Measurements from ENCODE around the gene TDP1. TPM values are rescaled to one million over a fixed set of nuclear protein-coding genes. Genes with fewer than 3 reads are reported as not detected.

TDP1 gene
- total and polyA plus RNA-seq, 2 experiments from 2014 or later = 23.0 to 63.6 TPM

DNA sequence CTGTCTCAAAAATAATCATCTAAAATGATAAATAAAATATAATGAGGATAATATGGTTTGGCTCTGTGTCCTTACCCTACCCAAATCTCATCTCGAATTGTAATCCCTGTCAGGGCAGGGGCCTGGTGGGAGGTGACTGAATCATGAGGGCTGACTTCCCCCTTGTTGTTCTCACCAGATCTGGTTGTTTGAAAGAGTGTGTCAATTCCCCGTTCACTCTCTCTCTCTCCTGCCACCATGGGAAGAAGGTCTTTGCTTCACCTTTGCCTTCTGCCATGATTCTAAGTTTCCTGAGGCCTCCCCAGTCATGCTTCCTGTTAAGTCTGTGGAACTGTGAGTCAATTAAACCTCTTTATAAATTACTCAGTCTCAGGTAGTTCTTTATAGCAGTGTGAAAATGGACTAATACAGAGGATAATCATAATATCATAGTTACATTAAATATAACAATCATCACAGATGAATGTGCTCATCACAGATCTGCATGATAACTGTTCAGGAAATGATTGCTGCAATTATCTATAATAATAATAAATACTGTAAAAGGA, 13.8 kb upstream of the TDP1 start:
- H3K79me2 ChIP-seq (replicated peaks; ENCODE audit: insufficient read depth) = no peaks in the 10 kb centered on the region

More for the DNA sequence above, 13.8 kb upstream of the TDP1 start:
- no peak for DNase-seq (ENCODE audit: low spot score)
- Histone ChIP-seq H2AFZ (no peak overlapping the region), H4K20me1 (replicated peaks; ENCODE audit: insufficient read depth) (peaks cover 2% of the 10 kb centered on the region; the same call in 1 of the 2 replicates), H3K4me3 (no peak overlapping the region), H3K9me2 (ENCODE audit: insufficient read depth) (no peaks in the 10 kb centered on the region), H3K27ac (ENCODE audit: low read depth) (no peak overlapping the region), H3K4me2 (no peak overlapping the region), H3K4me1 (ENCODE audit: insufficient read depth) (no peaks in the 10 kb centered on the region), H3F3A (replicated peaks; ENCODE audit: low read depth) (no peaks in the 10 kb centered on the region), H3K36me3 (ENCODE audit: insufficient read depth) (no peaks in the 10 kb centered on the region), H3K27me3 (ENCODE audit: insufficient read depth) (no peaks in the 10 kb centered on the region)
- no peak for ATAC-seq
- Mint-ChIP-seq H3K27me3 (ENCODE audit: insufficient read depth, low read depth, poor library complexity) (peaks cover 3% of the 10 kb centered on the region), H3K4me1 (no peaks in the 10 kb centered on the region; the same call in 2 of the 3 replicates), H3K27ac (no peak overlapping the region), H3K36me3 (ENCODE audit: low read depth) (no peaks in the 10 kb centered on the region), H3K9me3 (no peaks in the 10 kb centered on the region), H3K4me3 (no peak overlapping the region)
- no peak for TF ChIP-seq EZH2 (IDR thresholded peaks at IDR 0.05; ENCODE audit: low read depth, unreplicated experiment)
- no peak for TF ChIP-seq CREB1 (CRISPR knock-in tag; IDR thresholded peaks at IDR 0.05; ENCODE audit: low read depth)
- TF ChIP-seq, protein P1, sequence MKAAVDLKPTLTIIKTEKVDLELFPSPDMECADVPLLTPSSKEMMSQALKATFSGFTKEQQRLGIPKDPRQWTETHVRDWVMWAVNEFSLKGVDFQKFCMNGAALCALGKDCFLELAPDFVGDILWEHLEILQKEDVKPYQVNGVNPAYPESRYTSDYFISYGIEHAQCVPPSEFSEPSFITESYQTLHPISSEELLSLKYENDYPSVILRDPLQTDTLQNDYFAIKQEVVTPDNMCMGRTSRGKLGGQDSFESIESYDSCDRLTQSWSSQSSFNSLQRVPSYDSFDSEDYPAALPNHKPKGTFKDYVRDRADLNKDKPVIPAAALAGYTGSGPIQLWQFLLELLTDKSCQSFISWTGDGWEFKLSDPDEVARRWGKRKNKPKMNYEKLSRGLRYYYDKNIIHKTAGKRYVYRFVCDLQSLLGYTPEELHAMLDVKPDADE (IDR thresholded peaks at IDR 0.05) = no peak
- TF ChIP-seq, protein P2, sequence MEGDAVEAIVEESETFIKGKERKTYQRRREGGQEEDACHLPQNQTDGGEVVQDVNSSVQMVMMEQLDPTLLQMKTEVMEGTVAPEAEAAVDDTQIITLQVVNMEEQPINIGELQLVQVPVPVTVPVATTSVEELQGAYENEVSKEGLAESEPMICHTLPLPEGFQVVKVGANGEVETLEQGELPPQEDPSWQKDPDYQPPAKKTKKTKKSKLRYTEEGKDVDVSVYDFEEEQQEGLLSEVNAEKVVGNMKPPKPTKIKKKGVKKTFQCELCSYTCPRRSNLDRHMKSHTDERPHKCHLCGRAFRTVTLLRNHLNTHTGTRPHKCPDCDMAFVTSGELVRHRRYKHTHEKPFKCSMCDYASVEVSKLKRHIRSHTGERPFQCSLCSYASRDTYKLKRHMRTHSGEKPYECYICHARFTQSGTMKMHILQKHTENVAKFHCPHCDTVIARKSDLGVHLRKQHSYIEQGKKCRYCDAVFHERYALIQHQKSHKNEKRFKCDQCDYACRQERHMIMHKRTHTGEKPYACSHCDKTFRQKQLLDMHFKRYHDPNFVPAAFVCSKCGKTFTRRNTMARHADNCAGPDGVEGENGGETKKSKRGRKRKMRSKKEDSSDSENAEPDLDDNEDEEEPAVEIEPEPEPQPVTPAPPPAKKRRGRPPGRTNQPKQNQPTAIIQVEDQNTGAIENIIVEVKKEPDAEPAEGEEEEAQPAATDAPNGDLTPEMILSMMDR (conservative IDR thresholded peaks at IDR 0.05; ENCODE audit: low read depth in 2 of 2) = no peak
- TF ChIP-seq, protein P3, sequence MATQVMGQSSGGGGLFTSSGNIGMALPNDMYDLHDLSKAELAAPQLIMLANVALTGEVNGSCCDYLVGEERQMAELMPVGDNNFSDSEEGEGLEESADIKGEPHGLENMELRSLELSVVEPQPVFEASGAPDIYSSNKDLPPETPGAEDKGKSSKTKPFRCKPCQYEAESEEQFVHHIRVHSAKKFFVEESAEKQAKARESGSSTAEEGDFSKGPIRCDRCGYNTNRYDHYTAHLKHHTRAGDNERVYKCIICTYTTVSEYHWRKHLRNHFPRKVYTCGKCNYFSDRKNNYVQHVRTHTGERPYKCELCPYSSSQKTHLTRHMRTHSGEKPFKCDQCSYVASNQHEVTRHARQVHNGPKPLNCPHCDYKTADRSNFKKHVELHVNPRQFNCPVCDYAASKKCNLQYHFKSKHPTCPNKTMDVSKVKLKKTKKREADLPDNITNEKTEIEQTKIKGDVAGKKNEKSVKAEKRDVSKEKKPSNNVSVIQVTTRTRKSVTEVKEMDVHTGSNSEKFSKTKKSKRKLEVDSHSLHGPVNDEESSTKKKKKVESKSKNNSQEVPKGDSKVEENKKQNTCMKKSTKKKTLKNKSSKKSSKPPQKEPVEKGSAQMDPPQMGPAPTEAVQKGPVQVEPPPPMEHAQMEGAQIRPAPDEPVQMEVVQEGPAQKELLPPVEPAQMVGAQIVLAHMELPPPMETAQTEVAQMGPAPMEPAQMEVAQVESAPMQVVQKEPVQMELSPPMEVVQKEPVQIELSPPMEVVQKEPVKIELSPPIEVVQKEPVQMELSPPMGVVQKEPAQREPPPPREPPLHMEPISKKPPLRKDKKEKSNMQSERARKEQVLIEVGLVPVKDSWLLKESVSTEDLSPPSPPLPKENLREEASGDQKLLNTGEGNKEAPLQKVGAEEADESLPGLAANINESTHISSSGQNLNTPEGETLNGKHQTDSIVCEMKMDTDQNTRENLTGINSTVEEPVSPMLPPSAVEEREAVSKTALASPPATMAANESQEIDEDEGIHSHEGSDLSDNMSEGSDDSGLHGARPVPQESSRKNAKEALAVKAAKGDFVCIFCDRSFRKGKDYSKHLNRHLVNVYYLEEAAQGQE (IDR thresholded peaks at IDR 0.05; ENCODE audit: unreplicated experiment) = no peak
- TF ChIP-seq EZH2phosphoT487 (IDR thresholded peaks at IDR 0.05; ENCODE audit: unreplicated experiment) = no peak
- no peak for TF ChIP-seq ZNF114 (CRISPR knock-in tag; IDR thresholded peaks at IDR 0.05)
- TF ChIP-seq POLR2AphosphoS5 (IDR thresholded peaks at IDR 0.05; ENCODE audit: low read depth) = no peak
- TF ChIP-seq JUNB (IDR thresholded peaks at IDR 0.05; ENCODE audit: unreplicated experiment) = no peak
